T1000 (cell line): ENCODE results near the gene MAP4K5.

Source experiments
- DNase-seq: peaks from one replicate; lab custom pipeline; 2025; ENCODE audit warnings: mixed read lengths; lab: John Stamatoyannopoulos, UW

MAP4K5 gene

DNA sequence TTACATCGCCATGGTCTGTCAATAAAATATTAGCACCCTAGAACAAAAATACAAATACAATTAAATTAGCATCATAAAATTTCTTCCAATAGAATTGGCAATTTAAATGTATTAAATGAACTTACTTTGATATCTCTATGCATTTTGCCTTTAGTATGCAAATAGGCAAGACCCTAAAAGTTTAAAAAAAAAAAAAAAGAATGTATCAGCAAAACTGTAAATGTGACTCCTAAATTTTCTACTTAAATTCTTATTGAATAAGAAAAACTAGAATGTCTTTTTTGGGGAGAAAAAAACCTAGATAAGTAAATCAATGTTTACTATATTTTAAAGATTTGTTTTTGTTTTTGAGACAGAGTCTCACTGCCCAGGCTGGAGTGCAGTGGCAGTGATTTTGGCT, 56.2 kb downstream of the MAP4K5 start:
- no peak for DNase-seq

DNA sequence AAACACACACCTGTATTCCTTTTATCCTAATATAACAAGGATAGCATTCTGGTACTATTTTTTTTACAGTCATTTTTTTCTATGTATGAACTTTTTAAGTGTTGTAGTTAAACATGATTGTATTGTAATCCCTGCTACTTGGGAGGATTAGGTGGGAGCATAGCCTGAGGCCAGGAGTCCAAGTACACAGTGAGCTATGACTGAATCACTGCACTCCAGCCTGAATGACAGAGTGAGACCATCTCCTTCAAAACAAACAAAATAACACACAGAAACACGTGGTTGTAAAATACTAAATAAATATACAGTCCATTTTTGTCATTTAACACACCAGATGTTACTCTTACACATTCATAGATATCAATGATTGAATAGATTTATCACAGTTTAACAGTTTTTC, 56.9 kb downstream of the MAP4K5 start:
- DNase-seq = no peak

DNA sequence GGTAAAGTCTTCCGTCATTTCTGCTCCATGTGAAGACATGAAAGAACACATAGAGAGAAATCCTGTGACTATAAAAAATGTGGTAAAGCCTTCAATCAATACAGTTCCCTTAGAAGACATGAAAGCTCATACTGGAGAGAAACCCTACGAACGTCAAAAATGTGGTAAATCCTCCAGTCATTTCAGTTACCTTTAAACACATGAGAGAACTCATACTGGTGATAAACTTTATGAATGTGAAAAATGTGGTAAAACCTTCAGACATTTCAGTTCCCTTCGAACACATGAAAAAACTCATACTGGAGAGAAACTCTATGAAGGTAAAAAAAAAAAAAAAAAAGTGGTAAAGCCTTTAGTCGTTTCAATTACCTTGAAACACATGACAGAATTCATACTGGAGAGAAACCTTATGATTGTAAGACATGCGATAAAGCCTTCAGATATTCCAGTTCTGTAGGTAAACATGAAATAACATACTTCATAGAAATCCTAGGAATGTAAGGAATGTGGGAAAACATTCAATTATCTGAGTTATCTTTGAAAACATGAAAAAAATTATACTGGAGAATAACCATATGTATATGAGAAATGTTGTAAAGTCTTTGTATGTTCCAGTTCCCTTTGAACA, 60.4 kb downstream of the MAP4K5 start:
- DNase-seq = no peak

DNA sequence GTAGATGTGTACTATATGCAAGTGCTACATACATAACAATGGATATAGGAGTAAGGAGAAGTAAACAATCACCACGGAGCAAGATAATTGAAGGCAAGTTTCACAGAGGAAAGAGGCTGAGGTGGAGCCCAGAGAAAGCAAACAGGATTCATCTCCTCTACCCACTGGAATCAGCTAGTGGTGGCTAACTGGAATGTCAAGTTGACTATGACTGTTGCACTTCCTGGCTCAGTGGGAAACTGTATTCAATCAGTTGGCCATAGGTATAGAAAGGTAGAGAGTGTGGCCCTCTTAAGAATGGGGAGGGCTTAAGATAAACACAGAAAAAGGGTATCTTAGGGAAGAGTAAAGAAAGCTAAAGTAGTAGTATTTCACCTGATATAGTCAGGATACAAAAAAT, 62.4 kb downstream of the MAP4K5 start:
- DNase-seq = no peak

DNA sequence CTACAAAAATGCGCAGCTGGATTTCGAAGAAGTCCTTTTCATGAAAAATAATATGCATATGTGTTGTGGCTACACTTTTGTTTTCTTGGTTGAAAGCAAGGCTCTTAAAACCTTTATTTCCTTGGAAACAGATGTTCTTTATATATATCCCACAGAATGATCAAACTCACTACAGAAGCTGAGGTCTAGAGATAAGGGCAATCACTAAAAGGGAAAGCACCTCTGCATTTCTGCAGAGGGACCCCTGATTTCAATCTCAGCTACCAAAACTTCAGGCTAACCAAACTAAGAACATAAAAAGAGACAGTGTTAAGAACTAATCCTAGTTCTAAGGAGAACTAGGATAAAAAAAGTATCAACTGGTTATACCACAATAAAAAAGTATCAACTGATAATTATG, 70.3 kb downstream of the MAP4K5 start:
- DNase-seq = no peak

DNA sequence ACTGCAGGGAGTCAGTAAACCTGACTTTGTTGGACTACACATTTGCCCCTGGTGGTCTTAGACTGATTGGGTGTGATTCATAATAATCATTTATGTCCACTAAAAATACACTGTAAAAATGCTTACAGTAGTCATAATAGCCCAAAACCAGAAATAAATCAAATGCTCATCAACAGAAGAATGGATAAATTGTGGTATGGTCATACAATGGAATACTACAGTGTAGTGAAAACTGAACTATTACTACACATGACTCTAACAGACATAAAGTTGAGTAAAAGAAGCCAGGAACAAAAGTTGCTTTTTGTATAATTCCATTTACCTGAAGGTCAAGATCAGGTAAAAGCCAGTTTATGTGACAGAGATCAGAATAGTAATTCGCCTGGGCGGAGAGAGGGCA, 78.5 kb downstream of the MAP4K5 start:
- DNase-seq = no peak

DNA sequence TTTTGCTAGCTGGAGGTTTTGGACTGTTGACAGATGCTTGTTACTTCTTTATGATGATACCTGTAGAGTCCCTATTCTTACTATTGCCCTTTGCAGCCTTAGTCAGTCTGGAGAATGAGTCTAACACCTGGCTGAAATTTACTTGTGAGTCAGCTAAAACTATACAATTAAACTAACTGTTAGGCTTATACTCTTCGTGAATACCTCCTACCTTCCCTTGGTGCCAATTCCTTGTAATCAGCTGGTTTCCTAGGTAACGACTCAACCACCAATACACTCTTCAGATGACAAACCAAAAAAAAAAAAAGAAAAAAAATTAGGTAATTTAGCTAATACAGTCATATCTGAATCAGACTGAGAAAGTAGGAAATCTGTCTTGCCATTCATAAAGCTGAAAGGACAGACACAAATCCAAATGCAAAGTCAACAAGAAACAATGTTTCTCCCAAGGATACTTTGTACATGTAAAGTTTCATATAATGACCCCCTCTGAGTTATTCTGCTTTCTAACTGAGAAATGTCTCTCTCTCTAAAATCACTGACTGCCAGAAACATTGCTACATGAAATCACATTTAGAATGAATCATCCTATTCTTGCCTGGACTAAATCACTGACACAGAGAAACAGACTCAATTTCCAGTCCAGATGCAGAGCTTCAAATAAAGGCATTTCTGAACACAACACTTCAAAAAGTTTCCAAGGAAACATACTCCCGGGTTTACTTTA, 79.2 kb downstream of the MAP4K5 start:
- no peak for DNase-seq

DNA sequence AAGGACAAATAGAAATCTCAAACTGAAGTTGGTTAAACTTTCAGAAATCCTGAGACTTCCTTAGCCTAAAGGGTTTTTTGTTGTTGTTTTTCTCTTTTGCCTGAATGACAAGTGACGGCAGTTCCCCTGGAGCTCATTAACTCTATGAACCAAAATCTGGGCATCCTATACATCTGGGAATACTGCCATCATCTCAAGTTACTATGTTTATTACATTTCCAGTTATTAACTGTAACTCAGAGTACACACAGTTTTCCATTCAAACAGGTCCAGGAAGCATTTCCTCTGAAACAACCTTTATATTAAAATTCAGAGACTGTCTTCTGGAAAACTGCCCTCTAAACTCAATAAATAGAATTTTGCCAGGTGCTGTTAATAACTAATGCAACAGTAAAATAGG, 80.1 kb downstream of the MAP4K5 start:
- DNase-seq = no peak

DNA sequence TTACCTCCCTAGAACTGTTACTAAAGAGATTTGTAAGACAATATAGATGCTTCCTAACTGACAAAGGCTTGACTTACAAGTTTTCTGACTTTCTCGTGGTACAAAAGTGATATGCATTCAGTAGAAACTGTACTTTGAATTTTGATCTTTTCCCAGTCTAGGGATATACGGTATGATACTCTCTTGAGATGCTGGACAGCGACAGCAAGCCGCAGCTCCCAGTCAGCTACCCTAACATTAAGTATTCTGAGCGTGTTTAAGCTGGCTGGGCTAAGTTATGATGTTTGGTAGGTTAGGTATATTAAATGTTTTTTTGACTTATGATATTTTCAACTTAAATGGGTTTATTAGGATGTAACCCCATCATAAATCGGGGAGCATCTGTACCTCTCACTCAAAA, 80.5 kb downstream of the MAP4K5 start:
- no peak for DNase-seq

DNA sequence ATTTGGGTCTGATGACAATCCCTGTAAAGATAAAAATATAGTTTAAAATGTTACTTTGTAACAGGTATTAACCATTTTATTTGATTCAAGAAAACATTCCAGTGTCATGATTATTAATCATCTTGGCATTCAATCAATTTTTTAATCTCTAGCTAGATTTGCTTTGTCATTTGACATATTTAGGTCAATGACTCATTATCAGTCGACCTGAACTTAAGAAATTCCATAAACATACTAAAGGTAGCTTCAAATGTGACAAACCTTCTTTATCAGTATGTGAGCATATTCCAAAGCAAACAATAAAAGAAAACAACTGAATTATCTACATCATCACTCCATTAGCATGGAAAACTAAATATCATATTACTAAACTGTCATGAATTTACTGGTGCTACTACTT, 84.9 kb downstream of the MAP4K5 start:
- DNase-seq = no peak

DNA sequence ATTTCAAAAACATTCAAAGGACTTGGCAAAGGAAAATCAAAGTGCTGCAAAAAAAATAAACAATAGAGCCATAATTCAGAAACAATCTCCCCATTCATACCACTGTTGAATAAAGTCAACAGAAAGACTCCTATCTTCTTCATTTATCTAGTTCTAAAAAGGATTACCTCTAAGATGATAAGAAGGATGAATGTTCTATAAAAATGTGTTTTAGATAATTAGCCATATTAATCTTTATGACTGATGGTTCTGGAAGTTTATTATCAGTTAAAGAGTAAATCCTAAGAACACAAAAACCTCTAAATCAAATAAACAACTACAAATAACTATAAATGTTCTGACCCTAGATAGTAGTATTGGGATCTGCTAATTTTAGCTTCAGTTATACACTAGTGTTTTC, 97.8 kb downstream of the MAP4K5 start:
- DNase-seq = no peak

DNA sequence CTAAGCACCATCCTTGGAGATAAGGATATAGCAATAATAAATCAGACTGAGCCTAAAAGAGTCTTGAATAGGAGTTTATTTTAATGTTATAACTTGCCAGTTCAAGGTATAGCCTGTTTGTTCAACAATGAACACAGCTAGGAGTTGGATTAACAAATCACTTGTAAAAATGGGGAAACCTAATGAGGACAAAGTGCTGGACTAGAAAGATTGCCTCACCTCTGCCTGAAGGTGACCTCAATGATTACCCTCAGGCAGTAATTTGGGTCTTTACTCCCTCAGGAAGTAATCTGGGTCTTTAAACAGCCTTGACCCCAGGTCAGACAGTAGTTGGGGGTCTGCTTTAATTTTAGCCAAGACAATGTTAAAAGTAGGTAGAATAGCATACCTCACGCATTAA, 100.2 kb downstream of the MAP4K5 start:
- no peak for DNase-seq

DNA sequence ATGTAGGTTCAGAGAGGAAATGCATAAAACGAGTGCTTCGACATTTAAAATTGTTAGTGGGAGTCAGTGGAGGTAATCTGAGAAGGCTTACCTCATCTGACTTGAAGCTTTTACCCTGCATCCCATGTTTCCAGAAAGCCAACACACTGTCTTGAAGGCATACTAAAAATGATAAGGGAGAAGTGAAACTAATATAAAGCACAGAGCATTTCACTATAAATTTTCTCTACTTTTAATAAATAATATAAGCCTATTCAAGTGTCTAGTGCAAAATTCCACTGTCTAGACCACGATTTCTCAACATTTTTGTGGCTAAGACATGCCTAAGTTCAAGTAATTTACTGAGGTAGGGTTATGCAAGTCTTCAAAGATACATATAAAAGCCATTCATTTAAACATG, 106.6 kb downstream of the MAP4K5 start:
- no peak for DNase-seq

DNA sequence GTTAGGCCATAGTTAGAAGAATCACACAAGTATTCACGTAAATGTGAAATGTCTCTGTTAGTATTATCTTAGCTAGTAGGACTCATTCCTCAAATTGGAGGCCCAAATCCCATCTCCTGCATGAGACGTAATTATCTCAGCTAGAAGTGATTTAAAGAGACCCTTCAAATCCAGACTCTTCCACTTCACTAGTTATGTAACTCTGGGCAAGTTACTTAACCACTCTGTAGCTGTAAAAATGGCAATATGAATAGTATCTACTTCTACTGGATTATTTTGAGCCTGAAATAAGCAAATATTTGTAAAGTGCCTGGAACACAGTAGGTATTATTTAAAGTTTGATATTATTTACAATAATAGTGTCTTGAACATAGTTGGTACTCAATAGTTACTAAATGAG, 107.3 kb downstream of the MAP4K5 start:
- no peak for DNase-seq

DNA sequence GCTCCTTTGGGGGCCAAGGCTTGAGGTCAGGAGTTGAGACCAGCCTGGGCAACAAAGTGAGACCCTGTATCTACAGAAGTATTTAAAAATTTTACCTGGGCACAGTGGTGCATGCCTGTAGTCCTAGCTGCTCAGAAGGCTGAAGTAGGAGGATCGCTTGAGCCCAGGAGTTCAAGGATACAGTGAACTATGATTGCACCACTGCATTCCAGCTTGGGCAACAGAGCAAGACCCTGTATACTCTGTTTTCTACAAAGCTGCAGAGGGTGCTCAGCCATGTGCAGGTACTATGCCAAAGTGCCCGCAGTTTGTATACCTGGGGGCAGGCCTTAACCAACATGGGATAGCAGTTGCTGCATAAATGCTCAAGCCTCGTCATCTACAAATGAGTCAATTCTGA, 108.8 kb downstream of the MAP4K5 start:
- no peak for DNase-seq

DNA sequence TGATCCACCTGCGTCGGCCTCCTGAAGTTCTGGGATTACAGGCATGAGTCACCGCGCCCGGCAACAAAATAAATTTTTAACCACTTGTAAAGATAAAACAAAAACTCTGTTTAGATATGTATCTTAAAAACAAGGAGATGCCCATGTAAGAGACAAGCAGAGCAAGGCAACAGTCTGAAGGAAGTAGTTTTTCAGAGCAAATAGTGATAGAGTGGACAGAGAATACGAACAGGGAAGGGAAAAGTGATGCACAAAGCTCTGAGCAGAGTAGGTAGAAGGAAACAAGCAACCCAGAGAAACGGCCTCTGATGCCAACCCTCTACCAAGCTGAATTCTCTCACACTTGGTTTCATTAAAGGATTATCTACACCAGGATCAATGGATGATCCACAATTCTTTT, 110.9 kb downstream of the MAP4K5 start:
- DNase-seq = no peak

DNA sequence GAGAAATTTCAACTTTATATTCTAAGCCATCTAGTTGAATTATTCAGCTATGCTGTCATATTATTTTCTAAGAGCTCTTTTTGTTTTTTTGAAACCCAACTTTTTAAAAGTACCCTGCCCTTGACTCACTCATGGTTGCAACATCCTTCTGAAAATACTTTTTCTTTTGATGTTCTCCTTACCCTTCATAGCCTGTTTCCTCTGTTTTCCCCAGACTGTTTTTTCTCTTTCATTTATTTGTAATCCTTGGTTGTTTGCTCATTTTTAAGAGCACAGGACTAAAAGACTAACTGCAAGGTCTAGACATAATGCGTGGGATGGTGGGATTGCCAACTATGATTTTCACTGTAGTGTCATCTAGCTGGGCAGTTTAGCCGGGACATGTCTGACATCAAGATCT, 114.5 kb downstream of the MAP4K5 start:
- no peak for DNase-seq

DNA sequence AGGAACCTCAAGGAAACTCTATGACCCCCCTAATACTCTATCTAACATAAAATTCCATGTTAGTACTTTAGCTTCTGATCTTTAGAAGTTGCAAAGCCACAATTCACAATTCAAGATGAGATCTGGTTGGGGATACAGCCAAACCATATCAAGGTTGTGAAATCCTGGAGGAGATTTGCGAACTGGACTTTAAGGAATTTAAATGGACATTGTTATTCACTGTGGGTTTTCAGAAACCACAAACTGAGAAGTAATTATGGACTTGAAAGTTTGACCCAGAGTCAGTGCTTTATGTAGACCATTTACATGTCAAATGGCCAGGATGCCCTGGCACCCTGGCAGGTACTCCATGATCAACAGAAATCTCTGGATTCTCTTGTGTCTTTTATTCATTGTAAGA, 121.4 kb downstream of the MAP4K5 start:
- DNase-seq = no peak

DNA sequence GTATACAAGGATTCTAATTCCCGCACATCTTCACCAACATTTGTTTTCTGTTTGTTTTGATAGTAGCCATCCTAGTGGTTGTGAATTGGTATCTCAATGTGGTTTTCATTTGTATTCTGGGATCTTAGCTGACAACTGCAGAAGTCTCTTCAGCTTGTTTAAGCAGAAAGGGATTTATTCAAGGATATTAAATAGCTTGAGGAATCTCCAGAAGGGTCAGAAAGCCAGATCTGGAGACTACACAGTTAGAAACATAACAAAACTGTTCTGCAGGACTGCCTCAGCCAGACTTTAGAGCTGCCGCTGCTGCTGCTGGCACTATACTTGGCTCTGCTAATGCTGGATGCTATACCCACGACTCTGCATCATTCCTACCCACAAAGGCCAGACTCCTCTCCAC, 122.3 kb downstream of the MAP4K5 start:
- DNase-seq = no peak

DNA sequence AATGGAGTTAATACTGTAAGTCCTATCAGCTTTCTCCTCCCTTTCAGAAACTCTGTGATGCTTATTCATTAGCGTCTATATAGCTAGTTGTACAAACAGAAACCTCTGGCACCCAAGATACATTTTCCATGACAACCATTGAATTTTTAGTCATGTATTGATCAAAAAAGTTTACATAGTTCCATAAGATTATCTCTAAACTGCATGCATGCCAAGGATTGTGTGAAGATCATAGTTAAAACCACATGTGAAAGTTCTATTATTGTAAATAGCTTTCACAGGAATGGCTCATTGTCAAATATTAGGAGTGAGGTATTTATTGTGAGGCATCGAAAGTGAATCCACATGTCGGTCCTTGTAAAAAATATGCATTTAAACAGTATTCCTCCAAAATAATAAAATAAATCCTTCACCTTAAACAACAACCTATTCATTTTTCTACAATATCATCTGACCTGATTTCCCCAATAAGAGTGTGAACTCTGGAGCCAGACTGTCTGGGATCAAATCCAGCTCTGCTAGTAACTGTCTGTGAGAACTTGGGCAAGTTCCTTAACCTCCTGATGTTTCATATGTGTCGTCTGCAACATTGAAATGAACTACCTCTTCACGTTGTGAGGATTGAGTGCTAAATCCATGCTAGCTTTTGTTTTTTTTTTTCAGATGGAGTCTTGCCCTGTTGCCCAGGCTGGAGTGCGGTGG, 125.1 kb downstream of the MAP4K5 start:
- DNase-seq = no peak

DNA sequence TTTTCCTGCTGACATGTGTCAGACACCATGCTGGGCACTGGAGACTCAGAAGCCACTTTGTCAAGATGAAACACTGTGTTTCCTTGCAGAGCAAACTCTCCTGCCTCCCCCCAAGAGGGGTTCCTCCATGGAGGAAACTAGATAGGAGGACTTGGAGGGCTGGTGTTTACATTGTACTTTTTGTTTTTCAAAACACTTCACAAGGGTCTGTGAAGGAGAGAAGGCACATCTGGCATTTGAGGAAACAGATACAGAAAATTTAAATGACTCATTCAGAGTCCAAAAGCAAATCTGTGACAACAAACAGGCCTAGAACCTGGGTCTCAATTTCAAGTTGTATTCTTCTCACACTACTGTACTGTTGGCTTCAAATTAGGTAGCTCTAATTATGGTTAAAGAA, 128.9 kb downstream of the MAP4K5 start:
- DNase-seq = no peak

DNA sequence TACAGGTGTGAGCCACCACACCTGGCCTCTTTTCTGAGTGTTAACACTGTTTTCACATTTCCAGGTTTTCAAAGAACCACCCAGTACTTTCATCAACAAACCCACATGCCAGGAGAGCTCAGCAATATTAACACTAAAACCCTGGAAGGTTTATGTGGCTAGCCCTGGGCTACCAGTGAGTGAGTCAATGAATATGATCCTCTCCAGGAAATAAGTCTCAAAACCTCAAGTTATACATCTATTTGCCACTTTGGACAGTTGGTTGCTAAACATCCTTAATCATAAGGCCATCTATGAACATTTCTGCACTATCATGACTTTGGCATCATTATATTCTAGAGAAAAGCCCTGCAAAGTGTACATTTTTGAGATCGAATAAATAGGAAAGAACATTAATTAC, 129.4 kb downstream of the MAP4K5 start:
- DNase-seq = no peak

DNA sequence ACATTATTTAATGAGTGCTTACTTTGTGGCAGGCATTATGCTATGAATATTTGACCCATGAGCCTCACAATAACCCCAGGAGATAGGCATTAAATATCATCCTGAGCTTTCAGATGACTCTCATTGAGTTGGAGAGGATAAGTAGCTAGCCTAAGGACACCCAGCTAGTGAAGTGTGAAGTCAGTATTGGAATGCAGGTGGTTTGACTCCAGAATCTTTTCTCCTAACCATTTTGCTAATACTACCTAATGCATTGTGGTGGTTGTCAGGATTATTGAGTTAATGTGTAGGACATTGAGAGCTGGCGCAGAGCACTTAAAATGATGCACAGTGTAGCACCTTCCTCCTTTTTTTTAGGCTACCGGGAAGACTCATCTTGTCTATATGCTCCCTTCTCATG, 131.9 kb downstream of the MAP4K5 start:
- no peak for DNase-seq
